ENCODE data around the gene IL37.

- TF ChIP-seq CTCF (IDR thresholded peaks at IDR 0.05) (no peak), POLR2AphosphoS5 (IDR thresholded peaks at IDR 0.05) (no peak)
These were observed 30.9 kb upstream of the IL37 start for GRCh38 chr2:112880091-112880531.

Measured in gastroesophageal sphincter (tissue), 3 donors.